ENCODE results near the gene ATN1.

The ATN1 gene

DNA sequence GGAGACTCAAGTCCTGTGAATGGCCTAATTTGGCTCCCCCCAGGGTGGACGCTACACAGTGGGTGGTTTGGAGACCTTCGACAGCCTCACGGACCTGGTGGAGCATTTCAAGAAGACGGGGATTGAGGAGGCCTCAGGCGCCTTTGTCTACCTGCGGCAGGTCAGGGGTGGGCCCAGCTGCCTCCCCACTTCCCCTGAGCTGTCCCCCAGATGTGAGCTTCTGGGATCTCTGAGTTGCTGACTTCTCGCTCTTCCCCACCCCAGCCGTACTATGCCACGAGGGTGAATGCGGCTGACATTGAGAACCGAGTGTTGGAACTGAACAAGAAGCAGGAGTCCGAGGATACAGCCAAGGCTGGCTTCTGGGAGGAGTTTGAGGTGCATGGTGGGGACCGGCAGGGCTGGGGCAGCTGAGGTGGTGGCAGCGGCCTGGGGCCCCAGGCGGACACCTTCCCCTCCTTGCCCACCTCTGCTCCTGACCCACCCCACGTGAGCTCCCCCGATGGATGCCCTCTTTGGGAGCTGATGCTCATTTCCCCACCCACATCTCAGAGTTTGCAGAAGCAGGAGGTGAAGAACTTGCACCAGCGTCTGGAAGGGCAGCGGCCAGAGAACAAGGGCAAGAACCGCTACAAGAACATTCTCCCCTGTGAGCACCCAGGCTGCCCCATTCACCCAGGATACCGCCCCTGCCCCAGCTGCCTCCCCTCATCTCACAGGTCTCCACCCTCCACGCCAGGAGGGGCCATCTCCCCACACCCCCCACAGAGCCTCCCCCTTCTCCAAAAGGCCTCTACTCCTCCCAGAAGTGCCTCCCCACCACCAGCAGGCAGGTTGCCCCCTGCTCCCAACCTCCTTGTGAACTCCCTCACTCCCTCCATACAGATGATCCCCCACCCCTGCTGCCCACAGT, 27.6 kb downstream of the ATN1 start:
- TF ChIP-seq, protein P1, sequence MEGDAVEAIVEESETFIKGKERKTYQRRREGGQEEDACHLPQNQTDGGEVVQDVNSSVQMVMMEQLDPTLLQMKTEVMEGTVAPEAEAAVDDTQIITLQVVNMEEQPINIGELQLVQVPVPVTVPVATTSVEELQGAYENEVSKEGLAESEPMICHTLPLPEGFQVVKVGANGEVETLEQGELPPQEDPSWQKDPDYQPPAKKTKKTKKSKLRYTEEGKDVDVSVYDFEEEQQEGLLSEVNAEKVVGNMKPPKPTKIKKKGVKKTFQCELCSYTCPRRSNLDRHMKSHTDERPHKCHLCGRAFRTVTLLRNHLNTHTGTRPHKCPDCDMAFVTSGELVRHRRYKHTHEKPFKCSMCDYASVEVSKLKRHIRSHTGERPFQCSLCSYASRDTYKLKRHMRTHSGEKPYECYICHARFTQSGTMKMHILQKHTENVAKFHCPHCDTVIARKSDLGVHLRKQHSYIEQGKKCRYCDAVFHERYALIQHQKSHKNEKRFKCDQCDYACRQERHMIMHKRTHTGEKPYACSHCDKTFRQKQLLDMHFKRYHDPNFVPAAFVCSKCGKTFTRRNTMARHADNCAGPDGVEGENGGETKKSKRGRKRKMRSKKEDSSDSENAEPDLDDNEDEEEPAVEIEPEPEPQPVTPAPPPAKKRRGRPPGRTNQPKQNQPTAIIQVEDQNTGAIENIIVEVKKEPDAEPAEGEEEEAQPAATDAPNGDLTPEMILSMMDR (IDR thresholded peaks at IDR 0.05; ENCODE audit: insufficient read depth, low read length), result no peak
- TF ChIP-seq, protein P2, sequence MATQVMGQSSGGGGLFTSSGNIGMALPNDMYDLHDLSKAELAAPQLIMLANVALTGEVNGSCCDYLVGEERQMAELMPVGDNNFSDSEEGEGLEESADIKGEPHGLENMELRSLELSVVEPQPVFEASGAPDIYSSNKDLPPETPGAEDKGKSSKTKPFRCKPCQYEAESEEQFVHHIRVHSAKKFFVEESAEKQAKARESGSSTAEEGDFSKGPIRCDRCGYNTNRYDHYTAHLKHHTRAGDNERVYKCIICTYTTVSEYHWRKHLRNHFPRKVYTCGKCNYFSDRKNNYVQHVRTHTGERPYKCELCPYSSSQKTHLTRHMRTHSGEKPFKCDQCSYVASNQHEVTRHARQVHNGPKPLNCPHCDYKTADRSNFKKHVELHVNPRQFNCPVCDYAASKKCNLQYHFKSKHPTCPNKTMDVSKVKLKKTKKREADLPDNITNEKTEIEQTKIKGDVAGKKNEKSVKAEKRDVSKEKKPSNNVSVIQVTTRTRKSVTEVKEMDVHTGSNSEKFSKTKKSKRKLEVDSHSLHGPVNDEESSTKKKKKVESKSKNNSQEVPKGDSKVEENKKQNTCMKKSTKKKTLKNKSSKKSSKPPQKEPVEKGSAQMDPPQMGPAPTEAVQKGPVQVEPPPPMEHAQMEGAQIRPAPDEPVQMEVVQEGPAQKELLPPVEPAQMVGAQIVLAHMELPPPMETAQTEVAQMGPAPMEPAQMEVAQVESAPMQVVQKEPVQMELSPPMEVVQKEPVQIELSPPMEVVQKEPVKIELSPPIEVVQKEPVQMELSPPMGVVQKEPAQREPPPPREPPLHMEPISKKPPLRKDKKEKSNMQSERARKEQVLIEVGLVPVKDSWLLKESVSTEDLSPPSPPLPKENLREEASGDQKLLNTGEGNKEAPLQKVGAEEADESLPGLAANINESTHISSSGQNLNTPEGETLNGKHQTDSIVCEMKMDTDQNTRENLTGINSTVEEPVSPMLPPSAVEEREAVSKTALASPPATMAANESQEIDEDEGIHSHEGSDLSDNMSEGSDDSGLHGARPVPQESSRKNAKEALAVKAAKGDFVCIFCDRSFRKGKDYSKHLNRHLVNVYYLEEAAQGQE (IDR thresholded peaks at IDR 0.05; ENCODE audit: insufficient replicate concordance, low read depth), result no peak
- no peak for TF ChIP-seq GABPA (IDR thresholded peaks at IDR 0.05; ENCODE audit: low read depth)
- TF ChIP-seq SPI1 (IDR thresholded peaks at IDR 0.05; ENCODE audit: borderline replicate concordance, low read depth), result no peak
- TF ChIP-seq POLR2AphosphoS5 (IDR thresholded peaks at IDR 0.05; ENCODE audit: low read depth), result no peak; the same call in 1 of the 2 replicates
- no peaks in the 10 kb centered on the region for H3K27me3 ChIP-seq (ENCODE audit: insufficient read depth, poor library complexity, severe bottlenecking)
- DNase-seq (ENCODE audit: low read depth in 1 of 2, low spot score in 1 of 2), result no peak
- H3K4me3 ChIP-seq (replicated peaks; ENCODE audit: insufficient read depth, low read length), result peak overlapping the region; percentile 80
- peak overlapping the region; percentile 99 for H3K27ac ChIP-seq (replicated peaks)

DNA sequence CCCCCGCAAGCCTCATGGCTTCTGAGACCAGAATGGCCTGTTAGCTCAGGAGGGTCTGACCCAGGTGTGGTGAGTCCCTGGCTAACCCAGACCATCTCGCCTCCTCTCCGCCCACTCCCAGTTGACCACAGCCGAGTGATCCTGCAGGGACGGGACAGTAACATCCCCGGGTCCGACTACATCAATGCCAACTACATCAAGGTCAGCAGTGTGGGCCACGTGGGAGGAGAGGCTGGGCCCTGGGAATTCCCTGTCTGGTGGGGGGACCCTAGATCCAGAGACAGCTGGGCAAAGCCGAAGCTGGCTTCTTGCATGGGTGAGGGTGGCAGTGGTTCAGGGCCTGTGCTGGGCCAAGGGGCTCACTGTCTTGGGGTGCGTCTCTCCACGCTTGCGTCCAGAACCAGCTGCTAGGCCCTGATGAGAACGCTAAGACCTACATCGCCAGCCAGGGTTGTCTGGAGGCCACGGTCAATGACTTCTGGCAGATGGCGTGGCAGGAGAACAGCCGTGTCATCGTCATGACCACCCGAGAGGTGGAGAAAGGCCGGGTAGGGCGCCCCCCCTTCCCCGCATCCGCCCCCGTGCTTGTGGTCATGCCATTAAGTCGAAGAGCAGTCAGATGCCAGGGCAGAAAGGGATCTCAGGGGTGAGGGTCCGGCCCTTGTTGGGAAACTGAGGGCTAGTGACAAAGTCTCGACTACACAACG, 28.4 kb downstream of the ATN1 start:
- peak overlapping the region; percentile 99 for H3K27ac ChIP-seq (replicated peaks)
- TF ChIP-seq POLR2AphosphoS5 (IDR thresholded peaks at IDR 0.05; ENCODE audit: low read depth), result peak; percentile 47
- TF ChIP-seq, protein P1 (IDR thresholded peaks at IDR 0.05; ENCODE audit: insufficient read depth, low read length), result no peak
- no peaks in the 10 kb centered on the region for H3K27me3 ChIP-seq (ENCODE audit: insufficient read depth, poor library complexity, severe bottlenecking)
- no peak for DNase-seq (ENCODE audit: low read depth in 1 of 2, low spot score in 1 of 2)
- peak overlapping the region; percentile 7; the same call in 1 of the 2 replicates for H3K4me3 ChIP-seq (replicated peaks; ENCODE audit: insufficient read depth, low read length)

DNA sequence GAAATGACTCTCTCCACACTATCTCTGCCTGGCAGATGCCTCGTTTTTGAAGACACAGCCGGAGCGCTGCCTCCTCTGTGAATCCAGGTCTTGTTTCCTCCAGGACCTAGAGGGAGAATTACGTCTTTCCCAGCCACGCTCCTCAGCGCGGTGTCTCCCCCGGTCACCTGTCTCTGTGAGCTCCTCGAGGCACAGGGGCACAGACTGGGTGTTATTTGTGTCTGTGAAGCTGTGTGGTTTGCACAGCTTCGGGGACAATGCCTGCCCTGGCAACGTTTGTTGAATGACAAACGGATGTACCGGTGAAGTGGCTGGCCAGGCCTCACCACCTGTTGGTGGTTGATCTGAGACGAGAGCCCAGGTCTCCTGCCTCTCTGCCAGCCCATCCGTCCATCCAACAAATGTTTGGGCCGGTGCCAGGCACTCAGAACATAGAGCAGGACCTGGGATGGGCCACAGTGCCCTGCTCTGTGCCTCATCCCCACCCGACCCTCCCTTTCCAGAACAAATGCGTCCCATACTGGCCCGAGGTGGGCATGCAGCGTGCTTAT, 29.5 kb downstream of the ATN1 start:
- no peaks in the 10 kb centered on the region for H3K27me3 ChIP-seq (ENCODE audit: insufficient read depth, poor library complexity, severe bottlenecking)
- H3K4me3 ChIP-seq (replicated peaks; ENCODE audit: insufficient read depth, low read length), result peak overlapping the region; percentile 14; the same call in 1 of the 2 replicates
- TF ChIP-seq GABPA (IDR thresholded peaks at IDR 0.05; ENCODE audit: low read depth), result no peak
- TF ChIP-seq POLR2AphosphoS5 (IDR thresholded peaks at IDR 0.05; ENCODE audit: low read depth), result no peak; the same call in 1 of the 2 replicates
- TF ChIP-seq, protein P2 (IDR thresholded peaks at IDR 0.05; ENCODE audit: insufficient replicate concordance, low read depth), result no peak
- TF ChIP-seq, protein P1 (IDR thresholded peaks at IDR 0.05; ENCODE audit: insufficient read depth, low read length), result no peak
- no peak for TF ChIP-seq SPI1 (IDR thresholded peaks at IDR 0.05; ENCODE audit: borderline replicate concordance, low read depth)
- H3K27ac ChIP-seq (replicated peaks), result peak overlapping the region; percentile 99
- DNase-seq (ENCODE audit: low read depth in 1 of 2, low spot score in 1 of 2), result no peak
